SH-SY5Y (cell line): ENCODE results near the gene ATG10.

Source experiments
- GATA2 ChIP-seq: IDR thresholded peaks from 2 replicates; pipeline ENCODE4 v1.6.1; 2011; ENCODE audit warnings: mild to moderate bottlenecking, low read depth, low read length
- GATA3 ChIP-seq: IDR thresholded peaks from 2 replicates; pipeline ENCODE4 v1.6.1; 2011; ENCODE audit warnings: low read depth, mild to moderate bottlenecking, low read length, moderate library complexity

Gene ATG10

DNA sequence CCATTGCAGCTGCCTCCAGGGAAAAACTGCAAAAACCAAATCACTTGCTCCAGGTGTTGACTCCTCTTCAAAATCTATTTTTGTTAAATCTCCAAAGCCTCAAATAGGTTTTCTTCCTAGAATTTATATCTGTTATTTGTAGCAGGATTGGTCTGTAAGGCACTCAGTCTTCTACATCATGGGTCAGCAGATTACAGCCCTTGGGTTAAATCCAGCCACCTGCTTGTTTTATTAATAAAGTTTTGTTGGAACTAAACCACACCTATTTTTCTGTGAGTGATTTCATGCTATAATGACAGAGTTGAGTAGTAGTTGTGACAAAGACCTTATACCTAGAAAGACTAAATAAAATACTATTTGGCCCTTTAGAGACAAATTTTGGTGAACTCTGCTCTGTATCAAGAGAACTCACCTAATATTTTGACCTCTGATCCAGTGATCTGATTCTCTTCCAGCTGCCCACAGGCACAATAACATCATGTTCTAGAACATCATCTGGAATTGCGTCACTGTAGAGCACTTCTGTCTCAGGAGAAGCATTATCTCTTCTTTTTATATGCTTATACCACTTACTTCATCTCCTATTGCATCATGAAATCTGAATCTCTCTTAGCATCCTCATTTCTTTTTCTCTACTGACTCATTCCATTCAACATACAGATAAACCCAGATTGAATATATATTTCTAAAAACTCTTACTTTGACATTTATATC lies 176.2 kb downstream of the ATG10 start:
- TF ChIP-seq GATA2 (no peak), GATA3 (no peak)

DNA sequence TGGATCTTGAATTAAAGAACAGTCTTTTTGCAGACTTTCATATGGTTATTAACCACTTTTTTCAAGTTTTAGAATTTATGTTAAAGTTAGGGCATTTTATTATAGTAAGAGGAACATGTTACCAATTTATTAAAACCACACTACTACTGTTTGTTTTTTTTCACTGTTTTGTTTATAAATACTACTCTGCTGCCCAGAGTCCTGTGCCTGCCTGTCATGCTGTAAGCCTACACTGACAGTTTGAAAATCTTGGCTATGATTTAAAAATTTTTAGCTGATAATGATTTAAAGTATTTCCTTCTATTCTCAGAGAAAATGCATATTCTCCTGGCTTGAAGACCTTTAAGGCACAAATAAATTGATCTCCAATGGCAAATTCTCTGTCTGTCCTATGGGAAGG lies 177.6 kb downstream of the ATG10 start:
- TF ChIP-seq GATA3, result no peak
- TF ChIP-seq GATA2, result no peak

DNA sequence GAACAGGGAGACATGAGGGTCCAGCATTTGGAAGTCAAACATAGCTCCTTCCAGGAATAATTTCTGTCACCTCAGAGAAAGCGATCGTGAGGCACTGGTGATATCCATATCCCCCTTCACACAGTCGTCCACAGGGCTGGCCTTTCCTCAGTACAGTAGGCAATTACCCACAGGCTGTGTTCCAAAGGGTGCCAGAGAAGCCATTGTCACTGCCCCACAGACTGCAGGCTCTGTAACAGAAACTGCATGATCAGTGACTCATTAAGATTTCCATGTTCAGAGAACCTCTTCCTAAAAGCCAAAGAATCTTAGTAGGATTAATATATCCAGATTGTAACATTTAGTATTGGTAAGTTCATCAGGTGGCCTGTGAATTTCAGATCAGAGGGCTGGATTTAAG lies 178.7 kb downstream of the ATG10 start:
- TF ChIP-seq GATA3 (no peak), GATA2 (no peak)

DNA sequence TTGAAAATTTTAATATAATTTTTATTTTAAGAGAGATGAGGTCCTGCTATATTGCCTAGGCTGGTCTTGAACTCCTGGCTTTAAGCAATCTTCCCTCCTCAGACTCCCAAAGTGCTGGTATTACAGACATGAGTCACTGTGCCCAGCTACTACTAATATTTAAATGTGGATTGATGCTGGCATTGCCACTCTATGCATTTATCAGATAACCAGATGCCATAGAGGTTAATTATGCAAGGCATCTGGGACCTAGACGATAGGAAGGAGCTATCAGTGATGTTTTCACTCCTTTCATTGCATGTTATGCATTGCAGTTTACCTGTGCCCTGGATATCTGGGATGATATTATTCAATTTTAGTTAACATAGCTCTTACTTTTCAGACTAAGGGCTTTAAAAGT lies 179.4 kb downstream of the ATG10 start:
- TF ChIP-seq GATA3 (0 out of 2 replicates have a peak, but pooled peaks have one; percentile 21), GATA2 (0 out of 2 replicates have a peak, but pooled peaks have one; percentile 28)

DNA sequence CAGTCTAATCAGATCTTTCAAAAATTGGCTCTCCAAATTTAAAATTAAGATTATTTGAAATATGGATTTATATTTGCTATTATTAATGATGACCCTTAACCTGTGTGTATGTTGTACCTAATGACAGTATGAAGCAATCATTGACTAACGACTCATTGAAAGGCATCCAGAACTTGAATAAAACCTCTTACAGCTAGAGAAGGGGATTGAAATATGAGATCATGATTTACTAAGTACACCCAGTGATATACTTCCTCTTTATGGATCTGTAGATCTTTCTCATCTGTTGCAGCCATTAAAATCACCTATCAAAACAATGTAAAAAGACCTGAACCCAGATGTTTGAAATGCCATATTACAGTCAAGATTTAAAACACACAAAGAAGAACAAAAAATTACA lies 179.8 kb downstream of the ATG10 start:
- TF ChIP-seq GATA2, result no peak
- TF ChIP-seq GATA3, result no peak

DNA sequence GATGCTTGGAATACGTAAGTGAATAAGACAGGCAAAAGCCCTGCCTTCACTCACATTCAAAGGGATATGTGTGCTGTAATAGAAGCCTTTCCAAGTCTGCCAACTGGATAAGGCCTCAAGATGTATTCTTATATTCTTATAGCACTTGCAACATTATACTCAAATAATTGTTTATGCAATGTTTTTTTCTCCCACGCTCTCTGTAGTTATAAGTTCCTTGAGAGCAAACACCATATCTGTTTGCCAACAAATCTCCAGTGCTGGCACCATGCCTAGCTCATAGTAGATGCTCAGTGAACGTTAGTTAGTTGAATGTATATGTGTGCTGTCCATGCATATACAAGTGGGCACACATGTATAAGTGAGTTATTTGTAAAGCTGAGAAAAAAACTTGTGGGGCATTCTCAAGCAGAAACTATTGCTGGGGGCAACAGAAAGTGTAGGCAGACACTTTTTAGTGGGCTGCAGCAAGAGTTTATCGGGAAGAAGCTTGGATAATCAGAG lies 181.2 kb downstream of the ATG10 start:
- TF ChIP-seq GATA3, result no peak
- no peak for TF ChIP-seq GATA2

DNA sequence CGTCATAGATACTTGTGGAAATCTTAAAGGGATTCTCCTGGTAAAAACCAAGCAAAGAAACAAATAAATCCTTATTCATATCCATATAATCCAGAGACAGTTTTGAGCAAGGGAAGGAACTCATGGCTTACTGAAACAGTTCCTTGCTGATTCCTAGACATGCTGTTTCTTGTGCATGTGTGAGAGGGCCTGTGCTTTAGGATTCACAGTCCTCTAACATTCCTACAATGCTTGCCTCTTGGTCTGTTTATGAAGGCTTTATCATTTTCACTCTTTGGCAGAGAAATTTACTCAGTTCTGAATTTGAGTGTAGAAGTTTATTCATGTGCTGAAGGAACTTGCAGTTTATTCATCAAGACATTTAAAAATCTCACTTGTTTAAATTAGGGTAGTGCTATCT lies 183.0 kb downstream of the ATG10 start:
- TF ChIP-seq GATA3, result no peak

DNA sequence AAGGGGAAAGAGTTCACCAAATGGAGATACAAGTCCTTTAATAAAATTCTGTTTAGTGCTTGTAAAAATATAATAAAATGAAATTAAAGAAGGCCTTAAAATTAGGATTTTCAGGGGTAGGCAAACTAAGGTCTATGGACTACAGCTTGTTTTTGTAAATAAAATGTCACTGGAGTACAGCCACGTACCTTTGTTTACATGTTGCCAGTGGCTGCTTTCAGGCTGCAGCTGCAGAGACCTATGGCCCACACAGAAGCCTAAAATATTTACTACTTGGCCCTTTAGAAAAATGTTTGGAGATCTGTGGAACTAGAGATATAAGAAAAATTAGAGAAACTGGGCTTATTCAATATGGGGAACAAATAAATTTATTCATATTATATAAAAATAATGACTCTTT lies 183.5 kb downstream of the ATG10 start:
- no peak for TF ChIP-seq GATA3
- TF ChIP-seq GATA2, result no peak

DNA sequence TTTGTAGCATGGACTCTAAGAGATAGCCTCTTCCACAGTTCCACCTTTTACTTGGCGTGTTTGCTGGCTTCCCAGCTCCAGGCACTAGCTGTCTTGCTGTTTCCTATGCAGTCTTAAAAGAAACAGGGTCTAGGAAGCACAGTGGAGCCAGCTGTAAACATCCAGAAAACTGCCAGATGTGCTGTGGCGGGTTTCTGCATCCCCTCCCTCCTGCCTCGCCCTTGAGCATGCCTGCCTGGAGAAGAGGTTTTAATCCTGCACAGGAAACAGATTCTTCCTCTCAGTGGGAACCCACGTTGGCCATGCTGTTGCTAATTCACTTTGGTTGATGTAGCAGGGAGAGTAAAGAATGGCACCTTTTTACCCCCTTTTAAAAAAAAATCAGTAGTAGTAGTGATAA lies 185.1 kb downstream of the ATG10 start:
- no peak for TF ChIP-seq GATA2
- no peak for TF ChIP-seq GATA3

DNA sequence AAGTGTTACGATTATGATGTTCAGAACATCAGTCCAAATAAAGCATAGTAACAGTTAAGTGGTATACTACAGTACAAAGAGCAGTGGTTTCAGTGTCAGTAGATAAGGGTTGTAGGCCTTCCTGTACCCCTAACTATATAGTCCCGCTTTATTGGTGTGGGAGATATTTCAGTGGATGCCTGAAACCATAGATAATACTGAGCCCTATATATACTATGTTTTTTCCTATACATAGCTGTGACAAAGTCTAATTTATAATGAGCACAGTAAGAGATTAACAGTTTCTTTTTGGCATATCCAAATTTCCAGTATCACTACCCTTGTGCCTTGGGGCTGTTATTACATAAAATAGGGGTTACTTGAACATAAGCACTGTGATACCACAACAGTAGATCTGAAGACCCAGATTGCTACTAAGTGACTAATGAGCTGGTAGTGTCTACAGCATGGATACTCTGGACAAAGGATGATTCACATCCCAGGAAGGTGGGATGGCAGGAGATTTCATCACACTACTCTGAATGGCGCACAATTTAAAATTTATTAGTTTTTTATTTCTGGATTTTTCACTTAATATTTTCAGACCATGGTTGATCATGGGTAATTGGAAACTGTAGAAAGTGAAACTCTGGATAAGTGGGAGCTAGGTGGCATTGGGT lies 187.1 kb downstream of the ATG10 start:
- TF ChIP-seq GATA3 (no peak), GATA2 (no peak)

DNA sequence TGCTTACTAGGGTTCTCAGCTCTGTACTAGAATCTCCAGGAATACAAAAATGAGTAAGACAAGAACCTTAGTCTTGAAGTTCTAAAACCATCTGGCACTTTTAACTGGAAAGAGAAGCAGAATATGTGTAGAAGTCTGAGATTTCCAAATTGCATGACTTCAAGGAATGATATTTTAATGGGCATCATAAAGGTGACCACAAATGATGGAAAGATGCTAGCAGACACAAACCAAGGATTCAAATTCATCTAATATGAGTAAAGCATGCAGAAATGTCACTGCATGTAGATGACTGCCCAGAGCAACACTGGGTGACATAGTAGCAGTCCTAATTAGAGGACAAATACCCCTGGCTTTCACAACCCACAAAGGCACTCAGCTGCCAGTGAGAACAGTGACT lies 189.1 kb downstream of the ATG10 start:
- TF ChIP-seq GATA3 (no peak), GATA2 (no peak)

DNA sequence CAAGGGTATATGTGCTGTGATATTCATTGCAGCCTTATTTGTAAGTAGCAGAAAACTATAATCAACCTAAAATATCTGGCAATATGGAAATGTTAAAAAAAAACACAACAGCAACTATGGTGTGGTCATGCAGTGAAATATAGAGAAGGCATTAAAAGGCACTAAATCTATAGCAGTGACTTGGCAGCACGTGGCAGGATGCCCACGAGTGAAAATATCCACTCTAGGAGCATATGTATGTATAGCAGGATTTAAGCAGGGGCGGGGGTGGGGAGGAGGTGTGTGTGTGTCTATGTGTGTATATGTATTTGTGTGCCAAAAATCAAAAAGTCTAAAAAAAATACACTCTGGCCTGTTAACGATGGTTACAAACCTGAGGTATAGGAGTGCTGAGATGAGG lies 190.8 kb downstream of the ATG10 start:
- TF ChIP-seq GATA2 (no peak), GATA3 (no peak)

DNA sequence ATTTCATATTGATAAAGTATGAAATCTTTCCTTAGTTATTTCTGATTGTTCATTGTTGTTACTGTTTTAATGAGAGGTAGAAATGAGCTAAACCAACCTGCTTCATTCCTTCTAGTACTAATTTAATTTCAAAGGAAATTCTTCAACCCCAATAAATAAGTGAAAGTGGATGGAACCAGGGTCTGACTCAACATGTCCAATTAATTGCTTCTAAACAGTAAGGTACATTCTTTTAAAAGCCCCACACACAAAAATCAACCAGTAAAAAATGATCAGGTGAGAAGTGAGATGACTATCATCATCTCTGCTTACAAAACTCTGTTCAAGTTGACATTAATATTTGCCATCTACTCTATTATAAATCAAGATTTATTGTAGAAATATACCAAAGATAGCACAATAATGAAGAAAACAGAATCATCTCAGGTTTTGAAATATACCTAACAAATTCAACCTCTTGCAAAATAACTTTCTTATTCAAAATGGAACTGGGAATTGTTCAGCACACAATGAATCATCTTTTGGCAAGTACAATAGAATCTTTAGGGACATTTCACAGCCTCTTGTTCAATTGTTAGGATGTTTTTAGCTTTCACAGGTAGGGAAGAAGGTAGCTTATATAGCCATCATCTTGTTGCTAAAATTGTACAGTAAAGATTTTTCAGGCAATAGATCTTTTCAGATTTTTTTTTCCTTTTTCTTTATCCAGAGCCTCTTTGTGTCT lies 191.8 kb downstream of the ATG10 start:
- TF ChIP-seq GATA3 (no peak), GATA2 (no peak)

DNA sequence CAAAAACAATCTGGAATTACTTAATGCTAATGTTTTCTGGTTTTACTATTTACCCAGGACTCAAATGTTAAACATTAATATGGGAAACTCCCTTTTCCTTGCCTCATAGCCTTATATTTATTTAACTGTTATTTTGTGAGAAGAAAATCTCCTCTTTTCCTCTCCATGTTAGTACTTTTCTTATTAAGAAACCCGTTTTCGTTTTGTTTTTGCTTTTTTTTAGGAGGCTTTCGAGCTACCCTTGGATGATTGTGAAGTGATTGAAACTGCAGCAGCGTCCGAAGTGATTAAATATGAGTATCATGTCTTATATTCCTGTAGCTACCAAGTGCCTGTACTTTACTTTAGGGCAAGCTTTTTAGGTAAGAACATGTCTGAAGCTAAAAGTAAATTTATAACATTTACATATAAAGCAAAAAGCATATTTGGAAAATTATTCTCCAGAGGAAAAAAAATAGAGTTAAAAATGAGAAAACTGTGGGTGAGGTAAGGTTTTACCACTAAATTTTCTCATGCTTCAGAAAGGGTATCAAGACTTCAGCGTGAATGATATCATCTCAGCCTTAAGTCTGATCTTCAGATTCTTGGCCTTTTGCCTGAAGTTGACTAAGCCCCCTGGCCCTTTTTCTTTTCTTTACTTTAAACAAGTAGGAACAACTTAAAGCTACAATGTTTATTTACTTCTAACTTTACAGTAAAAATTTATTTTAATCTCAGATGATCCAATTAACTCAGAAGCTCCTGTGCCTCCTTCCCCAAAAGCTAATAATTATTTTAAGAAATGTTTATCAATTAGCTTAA lies 192.6 kb downstream of the ATG10 start:
- TF ChIP-seq GATA2 (no peak), GATA3 (no peak)
